PC-3 (cell line): ENCODE data around the gene GLT6D1. TPM values are rescaled to one million over a fixed set of nuclear protein-coding genes. Genes with fewer than 3 reads are reported as not detected.

Experiments used
- ATAC-seq: fragments of 200-7000 bp; cut with Tn5 transposase; 2 replicates; pipeline ENCODE4 v1.9.1; 2020; ENCODE audit warnings: mild to moderate bottlenecking, moderate library complexity
- Bru-seq: library from RNA; stranded (reverse); fragments of 400-500 nt; gene quantifications from one replicate; lab custom pipeline; 2021; lab: Mats Ljungman, UMichigan
- BruChase-seq, 2 experiments: library from RNA; stranded (reverse); fragments of 400-500 nt; gene quantifications; one replicate each; lab custom pipeline; 2021; lab: Mats Ljungman, UMichigan
- BruUV-seq: library from RNA; stranded (reverse); fragments of 400-500 nt; replicated peaks from 2 replicates; lab custom pipeline; 2021; lab: Mats Ljungman, UMichigan
- CTCF ChIA-PET: fragments of 300-600 bp; sonication (Branson Sonifier 250); formaldehyde crosslinking; loops from one replicate; lab custom pipeline; 2022; ENCODE audit warnings: antibody characterized with exemption; lab: Charles Lee
- POLR2A ChIA-PET: fragments of 300-600 bp; sonication (Branson Sonifier 250); formaldehyde crosslinking; loops from one replicate; lab custom pipeline; 2022; ENCODE audit warnings: antibody characterized with exemption; ENCODE audit not compliant: unreplicated experiment; lab: Charles Lee
- DNase-seq: peaks from one replicate; pipeline ENCODE4 v3.0.0-alpha.2; 2015
- H2AFZ ChIP-seq: fragments of 300-600 bp; sonication (generic); 2 replicates; pipeline ENCODE4 v1.6.0; 2016; ENCODE audit warnings: antibody characterized with exemption, low read length
- H3F3A ChIP-seq: fragments of 300-600 bp; sonication (generic); one replicate; pipeline ENCODE4 v1.6.0; 2017; ENCODE audit warnings: antibody characterized with exemption, low read length, control low read depth, mild to moderate bottlenecking; ENCODE audit not compliant: unreplicated experiment
- H3K27ac ChIP-seq: fragments of 300-600 bp; sonication (generic); 2 replicates; pipeline ENCODE4 v1.5.1; 2016; ENCODE audit warnings: mild to moderate bottlenecking, low read length
- H3K27me3 ChIP-seq: fragments of 300-600 bp; sonication (generic); 2 replicates; pipeline ENCODE4 v1.6.1; 2016; ENCODE audit warnings: low read length, mixed read lengths
- H3K36me3 ChIP-seq: fragments of 300-600 bp; sonication (generic); 2 replicates; pipeline ENCODE4 v1.6.1; 2016; ENCODE audit warnings: low read depth, mixed run types, low read length, mixed read lengths
- H3K4me1 ChIP-seq: fragments of 300-600 bp; sonication (generic); 2 replicates; pipeline ENCODE4 v1.5.1; 2016; ENCODE audit warnings: low read length; ENCODE audit not compliant: insufficient read depth
- H3K4me2 ChIP-seq: fragments of 300-600 bp; sonication (generic); 2 replicates; pipeline ENCODE4 v1.6.0; 2016; ENCODE audit warnings: low read length
- H3K4me3 ChIP-seq: fragments of 300-600 bp; sonication (generic); 2 replicates; pipeline ENCODE4 v1.5.1; 2016; ENCODE audit warnings: mild to moderate bottlenecking, low read length, mixed read lengths
- H3K79me2 ChIP-seq: fragments of 300-600 bp; sonication (generic); 2 replicates; pipeline ENCODE4 v1.6.1; 2017; ENCODE audit warnings: low read length, mixed read lengths
- H3K9ac ChIP-seq: fragments of 300-600 bp; sonication (generic); 2 replicates; pipeline ENCODE4 v1.6.0; 2016; ENCODE audit warnings: mild to moderate bottlenecking, low read length
- H3K9me2 ChIP-seq: fragments of 300-600 bp; sonication (generic); replicated peaks from 2 replicates; pipeline ENCODE4 v1.6.1; 2016; ENCODE audit warnings: mixed run types, low read length, mixed read lengths
- H3K9me3 ChIP-seq: fragments of 300-600 bp; sonication (generic); 2 replicates; pipeline ENCODE4 v1.6.1; 2016; ENCODE audit warnings: low read length, mixed read lengths
- H4K20me1 ChIP-seq: fragments of 300-600 bp; sonication (generic); 2 replicates; pipeline ENCODE4 v1.6.1; 2016; ENCODE audit warnings: low read length, mixed read lengths
- CTCF ChIP-seq: fragments of 300-600 bp; sonication (generic); conservative IDR thresholded peaks from 2 replicates; pipeline ENCODE4 v1.5.1; 2017; ENCODE audit warnings: antibody characterized with exemption, low read depth, mild to moderate bottlenecking, low read length
- EZH2 ChIP-seq: fragments of 300-600 bp; sonication (generic); IDR thresholded peaks from one replicate; pipeline ENCODE4 v1.6.1; 2017; ENCODE audit warnings: antibody characterized with exemption, mild to moderate bottlenecking, low read length; ENCODE audit not compliant: unreplicated experiment
- EZH2phosphoT487 ChIP-seq: fragments of 300-600 bp; sonication (generic); IDR thresholded peaks from 2 replicates; pipeline ENCODE4 v1.6.1; 2018; ENCODE audit warnings: mild to moderate bottlenecking, antibody characterized with exemption, low read length, borderline replicate concordance
- intact Hi-C: fragments of 100-400 bp; cut with micrococcal nuclease; formaldehyde crosslinking; loops from 2 replicates; pipeline ENCODE4 v1.9.0; 2023
- long read RNA-seq: library from polyadenylated mRNA; unstranded; transcript quantifications from one replicate; pipeline ENCODE4 v2.0.0, GENCODE V29; 2021; ENCODE audit not compliant: unreplicated experiment
- total RNA-seq: library from RNA; depleted of rRNA; stranded (reverse); fragments of >200 nt; gene quantifications from 2 replicates; pipeline ENCODE4 v1.2.3, GENCODE V29; 2014; rRNA removed

GLT6D1 gene, protein sequence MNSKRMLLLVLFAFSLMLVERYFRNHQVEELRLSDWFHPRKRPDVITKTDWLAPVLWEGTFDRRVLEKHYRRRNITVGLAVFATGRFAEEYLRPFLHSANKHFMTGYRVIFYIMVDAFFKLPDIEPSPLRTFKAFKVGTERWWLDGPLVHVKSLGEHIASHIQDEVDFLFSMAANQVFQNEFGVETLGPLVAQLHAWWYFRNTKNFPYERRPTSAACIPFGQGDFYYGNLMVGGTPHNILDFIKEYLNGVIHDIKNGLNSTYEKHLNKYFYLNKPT
- total RNA-seq (not detected in 2 replicates), Bru-seq, nascent RNA (percentile 5 among the genes with signal in this experiment), BruChase-seq, experiment 1, labeled RNA remaining after a 6-hour chase (not detected), BruChase-seq, experiment 2, labeled RNA remaining after a 2-hour chase (not detected)
- long read RNA-seq, result 0 reads

- H3K36me3 ChIP-seq, result no peaks in the 10 kb centered on the region
- no TSS peak for BruUV-seq
- no peaks in the 10 kb centered on the region for H3K79me2 ChIP-seq
- intact Hi-C loops, result no loop called here
- ATAC-seq, result no peak
- H4K20me1 ChIP-seq, result no peaks in the 10 kb centered on the region
- H3K9me2 ChIP-seq, result no peaks in the 10 kb centered on the region
- H3K9ac ChIP-seq, result no peak within 1 kb of the TSS
- H3F3A ChIP-seq, result no peaks in the 10 kb centered on the region
- H3K4me2 ChIP-seq, result no peak within 1 kb of the TSS
- POLR2A ChIA-PET, result no interaction called here
- TF ChIP-seq EZH2 (no peak), EZH2phosphoT487 (no peak), CTCF (no peak)
- no peak for DNase-seq
- no peaks in the 10 kb centered on the region for H3K4me1 ChIP-seq
- no peaks in the 10 kb centered on the region for H3K9me3 ChIP-seq
- H2AFZ ChIP-seq, result no peak within 1 kb of the TSS
- H3K27ac ChIP-seq, result no peak within 1 kb of the TSS
- CTCF ChIA-PET, result no interaction called here
- peaks cover 17% of the 10 kb centered on the region for H3K27me3 ChIP-seq
- no peak within 1 kb of the TSS for H3K4me3 ChIP-seq
Observed at GRCh38 chr9:135639196-135639595, at the start of gene GLT6D1. Gene GLT6D1, minus strand, starts transcription at chr9:135639540. Its CDS starts 353 bp downstream, at chr9:135639187.

- intact Hi-C loops, result no loop called here
- TF ChIP-seq EZH2 (no peak), CTCF (no peak), EZH2phosphoT487 (no peak)
- Histone ChIP-seq H3K79me2 (no peaks in the 10 kb centered on the region), H3F3A (no peaks in the 10 kb centered on the region), H2AFZ (no peak overlapping the region), H3K9me3 (no peaks in the 10 kb centered on the region), H3K4me3 (no peak overlapping the region), H4K20me1 (no peaks in the 10 kb centered on the region), H3K4me1 (no peaks in the 10 kb centered on the region), H3K27me3 (no peaks in the 10 kb centered on the region), H3K9ac (no peak overlapping the region), H3K4me2 (no peak overlapping the region), H3K27ac (no peak overlapping the region), H3K9me2 (no peaks in the 10 kb centered on the region), H3K36me3 (no peaks in the 10 kb centered on the region)
- DNase-seq (no peak), ATAC-seq (no peak)
- BruUV-seq, result no TSS peak
- POLR2A ChIA-PET, result no interaction called here
- CTCF ChIA-PET, result no interaction called here
Observed at GRCh38 chr9:135689011-135689410, 49.7 kb upstream of the GLT6D1 start.

GRCh38 chr9:135687216-135687615, 47.9 kb upstream of the GLT6D1 start:
- TF ChIP-seq EZH2phosphoT487, result no peak
- TF ChIP-seq EZH2, result no peak
- no peak for TF ChIP-seq CTCF
- Histone ChIP-seq H3F3A (no peaks in the 10 kb centered on the region), H3K27ac (no peak overlapping the region), H4K20me1 (no peaks in the 10 kb centered on the region), H3K4me3 (no peak overlapping the region), H3K9me2 (no peaks in the 10 kb centered on the region), H3K79me2 (no peaks in the 10 kb centered on the region), H3K9ac (no peak overlapping the region), H3K9me3 (no peaks in the 10 kb centered on the region), H2AFZ (no peak overlapping the region), H3K4me2 (no peak overlapping the region), H3K27me3 (no peaks in the 10 kb centered on the region), H3K36me3 (no peaks in the 10 kb centered on the region), H3K4me1 (no peaks in the 10 kb centered on the region)
- ATAC-seq (no peak), DNase-seq (no peak)
- CTCF ChIA-PET, result no interaction called here
- intact Hi-C loops, result no loop called here
- POLR2A ChIA-PET, result no interaction called here
- BruUV-seq, result no TSS peak
